KG1 (cell line): ENCODE measurements around the gene MCC.

Source experiments
- DNase-seq: peaks from one replicate; lab custom pipeline; 2025; lab: John Stamatoyannopoulos, UW

MCC gene

GRCh38 chr5:113177225-113177624 is 311.0 kb downstream of the MCC start:
- no peak for DNase-seq

- no peak for DNase-seq
Observed at GRCh38 chr5:113176734-113177133, 311.5 kb downstream of the MCC start.

- DNase-seq: no peak
Observed at GRCh38 chr5:113176196-113176595, 312.1 kb downstream of the MCC start.

- DNase-seq: no peak
Observed at GRCh38 chr5:113172231-113172826, 315.9 kb downstream of the MCC start.

- DNase-seq: no peak
Observed at GRCh38 chr5:113171520-113171919, 316.7 kb downstream of the MCC start.

- no peak for DNase-seq
Observed at GRCh38 chr5:113170707-113171106, 317.5 kb downstream of the MCC start.

- DNase-seq: no peak
Observed at GRCh38 chr5:113169720-113170119, 318.5 kb downstream of the MCC start.

GRCh38 chr5:113167985-113168384 is 320.3 kb downstream of the MCC start:
- DNase-seq: no peak

GRCh38 chr5:113166852-113167366 is 321.3 kb downstream of the MCC start:
- no peak for DNase-seq

GRCh38 chr5:113166261-113166660 is 322.0 kb downstream of the MCC start:
- DNase-seq: no peak

- no peak for DNase-seq
Observed at GRCh38 chr5:113164021-113164420, 324.2 kb downstream of the MCC start.

GRCh38 chr5:113163328-113163727 is 324.9 kb downstream of the MCC start:
- no peak for DNase-seq

- DNase-seq: no peak
Observed at GRCh38 chr5:113162770-113163169, 325.5 kb downstream of the MCC start.

- DNase-seq: no peak
Observed at GRCh38 chr5:113162208-113162607, 326.0 kb downstream of the MCC start.

GRCh38 chr5:113161806-113162205 is 326.4 kb downstream of the MCC start:
- no peak for DNase-seq

GRCh38 chr5:113157886-113158285 is 330.4 kb downstream of the MCC start:
- no peak for DNase-seq

- DNase-seq: no peak
Observed at GRCh38 chr5:113156271-113156877, 331.9 kb downstream of the MCC start.

- no peak for DNase-seq
Observed at GRCh38 chr5:113153512-113154097, 334.6 kb downstream of the MCC start.

- DNase-seq: no peak
Observed at GRCh38 chr5:113152380-113152740, 335.9 kb downstream of the MCC start.

- DNase-seq: no peak
Observed at GRCh38 chr5:113151641-113152379, 336.4 kb downstream of the MCC start.

GRCh38 chr5:113150821-113151220 is 337.4 kb downstream of the MCC start:
- no peak for DNase-seq

- DNase-seq: no peak
Observed at GRCh38 chr5:113150221-113150620, 338.0 kb downstream of the MCC start.

GRCh38 chr5:113147537-113147936 is 340.7 kb downstream of the MCC start:
- no peak for DNase-seq
